ENCODE data around the gene OR2G2.

DNA sequence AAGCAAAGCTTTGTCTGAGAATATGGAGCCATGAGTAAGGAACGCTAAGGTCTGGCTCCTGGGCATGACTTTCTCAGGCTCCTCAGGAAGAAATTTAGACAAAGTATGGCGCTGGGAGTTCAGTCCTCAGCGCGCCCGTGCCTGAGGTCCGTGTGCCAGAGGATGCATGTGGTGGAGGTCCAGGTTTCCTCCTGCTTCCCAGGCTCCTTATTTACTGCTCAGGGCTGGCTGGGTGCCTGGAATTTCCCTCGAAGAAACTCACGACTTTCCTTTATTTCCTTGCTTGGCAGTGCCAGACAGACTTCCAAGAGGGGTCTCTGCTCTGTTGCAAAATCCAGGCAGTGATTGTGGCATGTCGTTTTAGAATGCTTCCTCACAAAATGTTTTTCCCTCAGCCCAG is 26.0 kb upstream of the OR2G2 start:
- no peak for TF ChIP-seq KDM1A (IDR thresholded peaks at IDR 0.05; ENCODE audit: borderline replicate concordance, low read length)
- TF ChIP-seq, protein P1, sequence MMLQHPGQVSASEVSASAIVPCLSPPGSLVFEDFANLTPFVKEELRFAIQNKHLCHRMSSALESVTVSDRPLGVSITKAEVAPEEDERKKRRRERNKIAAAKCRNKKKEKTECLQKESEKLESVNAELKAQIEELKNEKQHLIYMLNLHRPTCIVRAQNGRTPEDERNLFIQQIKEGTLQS (IDR thresholded peaks at IDR 0.05; ENCODE audit: insufficient read depth, low read depth, low read length) = no peak
- no peak for TF ChIP-seq ZNF274 (IDR thresholded peaks at IDR 0.05; ENCODE audit: borderline replicate concordance, extremely low read depth, low read length)
- no peak for TF ChIP-seq EZH2 (IDR thresholded peaks at IDR 0.05; ENCODE audit: low read depth, low read length, severe bottlenecking)
- no peak for TF ChIP-seq GABPA (IDR thresholded peaks at IDR 0.05; ENCODE audit: borderline replicate concordance, insufficient read depth, low read length)
